ENCODE measurements around the gene MECP2.

DNA sequence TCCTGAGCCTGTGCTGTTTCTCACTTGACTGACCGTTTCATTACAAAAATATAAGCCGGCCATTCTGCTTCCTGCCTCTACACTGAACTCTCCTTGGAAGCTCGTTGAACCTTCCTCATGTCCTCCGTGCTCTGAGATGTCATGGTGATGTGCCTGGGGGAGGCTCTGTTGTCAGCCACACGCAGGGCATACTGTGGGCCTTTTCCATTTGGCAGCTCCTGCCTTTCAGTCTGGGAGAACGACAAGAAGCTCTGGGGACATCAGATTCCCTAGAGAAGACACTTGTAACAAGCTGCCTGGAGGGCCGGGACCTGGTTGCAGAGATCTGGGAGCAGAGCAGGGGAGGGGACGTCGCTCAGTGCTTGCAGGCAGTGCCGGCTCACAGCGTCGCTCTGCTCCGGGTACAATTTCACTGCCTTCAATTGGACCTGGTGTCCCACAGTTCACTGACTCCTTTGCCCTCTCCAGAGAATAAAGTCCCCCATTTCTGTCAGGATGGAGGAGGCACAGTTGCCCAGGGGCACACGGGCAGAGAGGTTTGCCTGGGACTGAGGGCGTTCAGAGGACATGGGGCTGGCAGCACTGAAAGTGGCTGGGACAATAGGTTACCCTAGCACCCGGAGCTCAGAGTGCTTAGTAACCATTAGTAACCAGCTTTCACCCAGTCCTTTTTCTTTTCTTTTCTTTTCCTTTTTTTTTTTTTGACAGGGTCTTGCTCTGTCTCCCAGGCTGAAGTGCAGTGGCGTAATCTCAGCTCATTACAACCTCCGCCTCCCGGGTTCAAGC lies 19.1 kb upstream of the MECP2 start:
- TF ChIP-seq POLR2AphosphoS5 (IDR thresholded peaks at IDR 0.05; ENCODE audit: low read length) (no peak), SMARCA5 (IDR thresholded peaks at IDR 0.05) (no peak), TBL1XR1 (IDR thresholded peaks at IDR 0.05; ENCODE audit: low read depth, low read length) (no peak), POLR2A (IDR thresholded peaks at IDR 0.05; ENCODE audit: low read depth, low read length) (no peak)
- TF ChIP-seq, protein P1, sequence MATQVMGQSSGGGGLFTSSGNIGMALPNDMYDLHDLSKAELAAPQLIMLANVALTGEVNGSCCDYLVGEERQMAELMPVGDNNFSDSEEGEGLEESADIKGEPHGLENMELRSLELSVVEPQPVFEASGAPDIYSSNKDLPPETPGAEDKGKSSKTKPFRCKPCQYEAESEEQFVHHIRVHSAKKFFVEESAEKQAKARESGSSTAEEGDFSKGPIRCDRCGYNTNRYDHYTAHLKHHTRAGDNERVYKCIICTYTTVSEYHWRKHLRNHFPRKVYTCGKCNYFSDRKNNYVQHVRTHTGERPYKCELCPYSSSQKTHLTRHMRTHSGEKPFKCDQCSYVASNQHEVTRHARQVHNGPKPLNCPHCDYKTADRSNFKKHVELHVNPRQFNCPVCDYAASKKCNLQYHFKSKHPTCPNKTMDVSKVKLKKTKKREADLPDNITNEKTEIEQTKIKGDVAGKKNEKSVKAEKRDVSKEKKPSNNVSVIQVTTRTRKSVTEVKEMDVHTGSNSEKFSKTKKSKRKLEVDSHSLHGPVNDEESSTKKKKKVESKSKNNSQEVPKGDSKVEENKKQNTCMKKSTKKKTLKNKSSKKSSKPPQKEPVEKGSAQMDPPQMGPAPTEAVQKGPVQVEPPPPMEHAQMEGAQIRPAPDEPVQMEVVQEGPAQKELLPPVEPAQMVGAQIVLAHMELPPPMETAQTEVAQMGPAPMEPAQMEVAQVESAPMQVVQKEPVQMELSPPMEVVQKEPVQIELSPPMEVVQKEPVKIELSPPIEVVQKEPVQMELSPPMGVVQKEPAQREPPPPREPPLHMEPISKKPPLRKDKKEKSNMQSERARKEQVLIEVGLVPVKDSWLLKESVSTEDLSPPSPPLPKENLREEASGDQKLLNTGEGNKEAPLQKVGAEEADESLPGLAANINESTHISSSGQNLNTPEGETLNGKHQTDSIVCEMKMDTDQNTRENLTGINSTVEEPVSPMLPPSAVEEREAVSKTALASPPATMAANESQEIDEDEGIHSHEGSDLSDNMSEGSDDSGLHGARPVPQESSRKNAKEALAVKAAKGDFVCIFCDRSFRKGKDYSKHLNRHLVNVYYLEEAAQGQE (IDR thresholded peaks at IDR 0.05; ENCODE audit: low read depth, low read length): no peak
- TF ChIP-seq, protein P2, sequence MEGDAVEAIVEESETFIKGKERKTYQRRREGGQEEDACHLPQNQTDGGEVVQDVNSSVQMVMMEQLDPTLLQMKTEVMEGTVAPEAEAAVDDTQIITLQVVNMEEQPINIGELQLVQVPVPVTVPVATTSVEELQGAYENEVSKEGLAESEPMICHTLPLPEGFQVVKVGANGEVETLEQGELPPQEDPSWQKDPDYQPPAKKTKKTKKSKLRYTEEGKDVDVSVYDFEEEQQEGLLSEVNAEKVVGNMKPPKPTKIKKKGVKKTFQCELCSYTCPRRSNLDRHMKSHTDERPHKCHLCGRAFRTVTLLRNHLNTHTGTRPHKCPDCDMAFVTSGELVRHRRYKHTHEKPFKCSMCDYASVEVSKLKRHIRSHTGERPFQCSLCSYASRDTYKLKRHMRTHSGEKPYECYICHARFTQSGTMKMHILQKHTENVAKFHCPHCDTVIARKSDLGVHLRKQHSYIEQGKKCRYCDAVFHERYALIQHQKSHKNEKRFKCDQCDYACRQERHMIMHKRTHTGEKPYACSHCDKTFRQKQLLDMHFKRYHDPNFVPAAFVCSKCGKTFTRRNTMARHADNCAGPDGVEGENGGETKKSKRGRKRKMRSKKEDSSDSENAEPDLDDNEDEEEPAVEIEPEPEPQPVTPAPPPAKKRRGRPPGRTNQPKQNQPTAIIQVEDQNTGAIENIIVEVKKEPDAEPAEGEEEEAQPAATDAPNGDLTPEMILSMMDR (IDR thresholded peaks at IDR 0.05 in 2 of 3, conservative IDR thresholded peaks at IDR 0.05 in 1 of 3; ENCODE audit: control insufficient read depth in 2 of 3, extremely low read depth in 1 of 3, insufficient read depth in 1 of 3, low read depth in 3 of 3, low read length in 3 of 3): no peak

Data from GM12878 (cell line).